SU-DHL-6 (cell line): ENCODE data around the gene NRF1.

Source experiments
- CTCF ChIP-seq: fragments of 200-600 bp; sonication (generic); IDR thresholded peaks from one replicate; pipeline ENCODE4 v1.5.1; 2017; ENCODE audit warnings: antibody characterized with exemption, mild to moderate bottlenecking, low read length, moderate library complexity; ENCODE audit not compliant: insufficient read depth, poor library complexity, severe bottlenecking
- EZH2phosphoT487 ChIP-seq: fragments of 200-600 bp; sonication (generic), shearing (Covaris generic); conservative IDR thresholded peaks from 2 replicates; pipeline ENCODE4 v1.6.1; 2018; ENCODE audit warnings: mild to moderate bottlenecking, antibody characterized with exemption, low read length, moderate library complexity, mixed read lengths

GRCh38 chr7:129780257-129780973 lies 168.9 kb downstream of the NRF1 start:
- no peak for TF ChIP-seq CTCF
- TF ChIP-seq EZH2phosphoT487: no peak
